CD4-positive, alpha-beta T cell treated with Interleukin-1 beta for 1 hour (primary cell): ENCODE data around the gene HASPIN.
"Not testable (repeated sequence)": the region's sequence is repeated elsewhere in the genome, so short reads cannot be mapped to it uniquely, and the experiment has no call there.

ENCODE experiments used
- DNase-seq, 2 donors: peaks; one replicate each; pipeline ENCODE4 v3.0.0-alpha.2; 2020 to 2022

HASPIN gene

GRCh38 chr17:3697103-3697476, 26.6 kb upstream of the HASPIN start:
- no peak for DNase-seq

- DNase-seq = no peak
These were observed 25.6 kb upstream of the HASPIN start for GRCh38 chr17:3698139-3698538.

GRCh38 chr17:3699951-3700350, 23.8 kb upstream of the HASPIN start:
- no peak for DNase-seq

GRCh38 chr17:3702041-3702539, 21.6 kb upstream of the HASPIN start:
- DNase-seq = not testable (repeated sequence)

- no peak for DNase-seq
These were observed 18.6 kb upstream of the HASPIN start for GRCh38 chr17:3704931-3705717.

GRCh38 chr17:3705718-3705984, 18.1 kb upstream of the HASPIN start:
- DNase-seq = not testable (repeated sequence)

GRCh38 chr17:3708366-3708765, 15.3 kb upstream of the HASPIN start:
- no peak for DNase-seq

- DNase-seq = peak; percentile 82 to 88
These were observed 12.7 kb upstream of the HASPIN start for GRCh38 chr17:3710951-3711383.

GRCh38 chr17:3712811-3713463, 10.8 kb upstream of the HASPIN start:
- no peak for DNase-seq

GRCh38 chr17:3715296-3715695, 8.4 kb upstream of the HASPIN start:
- no peak for DNase-seq

- no peak for DNase-seq
These were observed 5.5 kb upstream of the HASPIN start for GRCh38 chr17:3718201-3718600.

- no peak for DNase-seq
These were observed 4.4 kb upstream of the HASPIN start for GRCh38 chr17:3719265-3719664.

- no peak for DNase-seq
These were observed 987 bp upstream of the HASPIN start for GRCh38 chr17:3722716-3723115.

- DNase-seq = no peak
These were observed 531 bp upstream of the HASPIN start for GRCh38 chr17:3723188-3723555.

GRCh38 chr17:3724378-3725077, 825 bp downstream of the HASPIN start:
- DNase-seq = no peak

GRCh38 chr17:3727041-3727440, 3.3 kb downstream of the HASPIN start:
- DNase-seq = no peak

- DNase-seq = not testable (repeated sequence)
These were observed 4.4 kb downstream of the HASPIN start for GRCh38 chr17:3728099-3728498.

GRCh38 chr17:3729881-3730280, 6.2 kb downstream of the HASPIN start:
- no peak for DNase-seq

GRCh38 chr17:3730881-3731429, 7.3 kb downstream of the HASPIN start:
- no peak for DNase-seq

- no peak for DNase-seq
These were observed 8.5 kb downstream of the HASPIN start for GRCh38 chr17:3732210-3732621.

- not testable (repeated sequence) for DNase-seq
These were observed 11.2 kb downstream of the HASPIN start for GRCh38 chr17:3734911-3735276.

- DNase-seq = no peak
These were observed 11.8 kb downstream of the HASPIN start for GRCh38 chr17:3735515-3735914.

- DNase-seq = peak; percentile 45 to 56
These were observed 15.0 kb downstream of the HASPIN start for GRCh38 chr17:3738562-3739295.
